Right lobe of liver (tissue), 6 donors: Measurements from ENCODE around the gene FAAP20. TPM values are rescaled to one million over a fixed set of nuclear protein-coding genes. Genes with fewer than 3 reads are reported as not detected.
A peak's percentile ranks its signal among the peaks of the same experiment; 100 is the strongest.

Experiments used
- ATAC-seq, 4 donors: fragments of 200-7000 bp; cut with Tn5 transposase; one replicate each; pipeline ENCODE4 v1.9.1; 2020; ENCODE audit warnings: mild to moderate bottlenecking in 4 of 4, moderate library complexity in 4 of 4
- DNase-seq, 3 donors: peaks; one replicate each; pipeline ENCODE4 v3.0.0-alpha.2; 2020
- H3K27ac ChIP-seq, 3 donors: fragments of 200-600 bp; one replicate each; pipeline ENCODE4 v1.8.0; 2022
- H3K27me3 ChIP-seq, 2 donors: fragments of 200-600 bp; one replicate each; pipeline ENCODE4 v1.8.0; 2022
- H3K36me3 ChIP-seq, 4 donors: fragments of 200-600 bp; sonication (generic) in 1 of 4; one replicate each; pipeline versions ENCODE4 v1.5.1 to v1.8.0; 2017 to 2022; ENCODE audit warnings: control low read depth in 1 of 4
- H3K4me1 ChIP-seq, 4 donors: fragments of 200-600 bp; sonication (generic) in 1 of 4; one replicate each; pipeline versions ENCODE4 v1.5.1 to v1.8.0; 2017 to 2022; ENCODE audit warnings: control low read depth in 1 of 4
- H3K4me3 ChIP-seq, 3 donors: fragments of 200-600 bp; one replicate each; pipeline ENCODE4 v1.8.0; 2022
- H3K9me3 ChIP-seq, 4 donors: fragments of 200-600 bp; sonication (generic) in 1 of 4; one replicate each; pipeline versions ENCODE4 v1.5.1 to v1.8.0; 2017 to 2022; ENCODE audit warnings: control low read depth in 1 of 4
- POLR2A ChIP-seq: fragments of 450-650 bp; IDR thresholded peaks from one replicate; pipeline ENCODE4 v1.6.1; 2017; ENCODE audit warnings: antibody characterized with exemption, mild to moderate bottlenecking
- WGBS: methylation state at CpG from one replicate; pipeline ENCODE4 v1.1.6; 2018; ENCODE audit warnings: low coverage, low lambda C conversion rate; ENCODE audit not compliant: insufficient coverage; ENCODE audit errors: missing lambda C conversion rate; 5-methylcytosine and 5-hydroxymethylcytosine counted together
- intact Hi-C, 2 donors: fragments of 100-400 bp; cut with DNase I; formaldehyde crosslinking; loops; one replicate each; pipeline versions ENCODE4 v1.11.2 to v1.14.1; 2022
- total RNA-seq, 6 experiments: library from RNA; depleted of rRNA in 2 of 6; stranded (reverse); fragments of >200 nt in 2 of 6; fragmentation: NEBNext Ultra II Directional in 3 of 6; extraction: Animal tissue kit (Norgen Biotek cat#: 25700) in 3 of 6; gene quantifications; one replicate each; pipeline versions ENCODE4 v1.1.0 to v1.2.4, GENCODE V29; 2016 to 2023
- TF ChIP-seq, protein P1 (sequence below), 4 donors: fragments of 200-600 bp in 3 of 4; fragments of 450-650 bp in 1 of 4; IDR thresholded peaks; one replicate each; pipeline versions ENCODE4 v1.5.1 to v1.8.0; 2016 to 2022; ENCODE audit warnings: antibody characterized with exemption in 4 of 4, mild to moderate bottlenecking in 2 of 4
- donor health status: DM: no; HTN: yes; CAD: no.
- donor health status: DM: no; HTN: no; CAD: no.
- donor health status: DM: no; HTN: no; CAD: no.
- donor health status: DM: no; HTN: yes; CAD: no.
- donor health status: DM: no; HTN: yes; CAD: no.

FAAP20 gene
- total RNA-seq, 6 experiments from 2014 or later: 18.9 to 26.0 (median 24.4) TPM

DNA sequence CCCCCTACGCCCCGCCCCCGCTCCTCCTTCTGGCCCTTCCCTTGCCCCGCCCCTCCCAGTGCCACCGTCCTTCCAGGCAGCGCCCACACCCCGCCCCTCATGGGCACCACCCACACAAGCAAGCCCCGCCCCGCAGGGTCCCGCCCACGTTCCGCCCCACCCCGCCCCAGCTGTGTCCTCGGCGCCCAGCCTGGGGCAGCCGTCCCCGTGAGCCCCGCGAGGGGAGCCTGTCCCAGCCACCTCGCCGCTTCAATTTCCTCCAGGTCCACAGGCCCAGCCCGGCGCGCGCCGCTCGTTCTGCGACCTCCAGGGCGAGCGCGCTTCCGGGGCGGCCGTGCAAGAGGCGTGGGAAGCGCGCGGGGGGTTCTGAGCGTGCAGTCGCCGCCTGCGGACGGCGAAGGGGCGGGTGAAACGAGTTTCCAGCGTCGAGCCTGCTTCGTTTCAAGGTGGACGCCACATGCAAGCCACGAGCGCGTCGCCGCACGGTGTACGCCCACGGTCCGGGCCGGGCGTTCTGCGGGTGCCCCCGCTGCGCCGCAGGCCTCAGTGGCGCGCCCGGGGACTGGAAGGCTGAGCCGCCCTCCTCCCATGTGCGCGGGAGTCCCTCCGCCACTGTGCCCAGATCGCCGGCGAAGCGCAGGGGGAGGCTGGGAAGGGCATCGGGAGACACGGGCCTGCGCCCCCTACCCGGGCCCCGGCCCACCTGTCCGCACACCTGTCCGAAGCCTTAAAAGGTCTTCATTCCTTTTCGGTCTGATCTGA lies 10.8 kb upstream of the FAAP20 start:
- Histone ChIP-seq H3K36me3 (no peaks in the 10 kb centered on the region), H3K27ac (peak overlapping the region; percentile 71 to 97 (median 72)), H3K4me3 (peak overlapping the region; percentile 33 to 58 (median 45)), H3K4me1 (peaks cover 0 to 36% (median 17%) of the 10 kb centered on the region in 4 donors), H3K9me3 (no peaks in the 10 kb centered on the region), H3K27me3 (no peaks in the 10 kb centered on the region)
- intact Hi-C loops: no loop called here
- peak; percentile 99 for DNase-seq
- 1% methylated on average over 31 of the region's 84 CpGs for WGBS
- peak; percentile 72 for TF ChIP-seq POLR2A
- TF ChIP-seq, protein P1, sequence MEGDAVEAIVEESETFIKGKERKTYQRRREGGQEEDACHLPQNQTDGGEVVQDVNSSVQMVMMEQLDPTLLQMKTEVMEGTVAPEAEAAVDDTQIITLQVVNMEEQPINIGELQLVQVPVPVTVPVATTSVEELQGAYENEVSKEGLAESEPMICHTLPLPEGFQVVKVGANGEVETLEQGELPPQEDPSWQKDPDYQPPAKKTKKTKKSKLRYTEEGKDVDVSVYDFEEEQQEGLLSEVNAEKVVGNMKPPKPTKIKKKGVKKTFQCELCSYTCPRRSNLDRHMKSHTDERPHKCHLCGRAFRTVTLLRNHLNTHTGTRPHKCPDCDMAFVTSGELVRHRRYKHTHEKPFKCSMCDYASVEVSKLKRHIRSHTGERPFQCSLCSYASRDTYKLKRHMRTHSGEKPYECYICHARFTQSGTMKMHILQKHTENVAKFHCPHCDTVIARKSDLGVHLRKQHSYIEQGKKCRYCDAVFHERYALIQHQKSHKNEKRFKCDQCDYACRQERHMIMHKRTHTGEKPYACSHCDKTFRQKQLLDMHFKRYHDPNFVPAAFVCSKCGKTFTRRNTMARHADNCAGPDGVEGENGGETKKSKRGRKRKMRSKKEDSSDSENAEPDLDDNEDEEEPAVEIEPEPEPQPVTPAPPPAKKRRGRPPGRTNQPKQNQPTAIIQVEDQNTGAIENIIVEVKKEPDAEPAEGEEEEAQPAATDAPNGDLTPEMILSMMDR (IDR thresholded peaks at IDR 0.05): no peak
- ATAC-seq: peak; percentile 75 to 82 (median 79)

DNA sequence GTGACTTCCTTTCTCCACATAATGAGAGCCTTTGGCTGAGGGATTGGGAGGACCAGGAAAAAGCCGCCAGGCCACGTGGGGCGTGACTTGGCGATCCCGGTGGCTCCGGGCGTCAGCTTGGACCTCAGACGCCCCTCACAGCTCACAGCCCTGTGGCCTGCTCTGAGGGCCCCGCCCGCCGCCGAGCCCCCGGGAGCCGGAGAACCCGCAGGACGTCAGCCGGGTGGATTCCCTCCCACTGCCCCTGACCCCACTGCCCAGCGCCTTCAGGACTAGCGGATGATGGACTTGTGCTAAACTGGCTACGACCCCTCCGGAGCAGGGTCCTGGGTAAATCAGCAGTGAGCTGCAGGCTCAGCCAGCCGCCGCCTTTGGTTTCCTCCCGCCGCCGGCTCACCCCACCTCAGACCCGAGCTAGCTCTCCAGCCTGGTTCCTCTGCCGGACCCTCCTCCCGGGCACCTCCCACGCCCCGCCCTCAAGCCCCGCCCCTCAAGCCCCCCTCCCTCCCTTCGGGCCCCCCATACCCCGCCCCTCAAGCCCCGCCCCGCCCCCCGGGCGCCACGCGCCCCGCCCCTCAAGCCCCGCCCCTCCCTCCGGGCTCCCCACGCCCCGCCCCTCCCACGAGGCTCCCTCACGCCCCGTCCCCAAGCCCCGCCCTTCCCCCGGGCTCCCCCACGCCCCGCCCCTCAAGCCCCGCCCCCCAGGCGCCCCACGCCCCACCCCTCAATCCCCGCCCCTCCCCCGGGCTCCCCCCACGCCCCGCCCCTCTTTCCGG lies 10.0 kb upstream of the FAAP20 start:
- no peaks in the 10 kb centered on the region for H3K9me3 ChIP-seq
- peaks cover 0 to 36% (median 17%) of the 10 kb centered on the region in 4 donors for H3K4me1 ChIP-seq
- H3K36me3 ChIP-seq: no peaks in the 10 kb centered on the region
- DNase-seq (peak; percentile 88 to 91 (median 91)), ATAC-seq (peak; percentile 47 to 53 (median 51))
- H3K27me3 ChIP-seq: no peaks in the 10 kb centered on the region
- peak overlapping the region; percentile 33 to 52 (median 38) for H3K4me3 ChIP-seq
- H3K27ac ChIP-seq: peak overlapping the region; percentile 39 to 76 (median 57)
- 6% methylated on average over 13 of the region's 60 CpGs for WGBS
- TF ChIP-seq POLR2A: peak; percentile 40
- TF ChIP-seq, protein P1 (IDR thresholded peaks at IDR 0.05): no peak
- intact Hi-C loops: no loop called here

DNA sequence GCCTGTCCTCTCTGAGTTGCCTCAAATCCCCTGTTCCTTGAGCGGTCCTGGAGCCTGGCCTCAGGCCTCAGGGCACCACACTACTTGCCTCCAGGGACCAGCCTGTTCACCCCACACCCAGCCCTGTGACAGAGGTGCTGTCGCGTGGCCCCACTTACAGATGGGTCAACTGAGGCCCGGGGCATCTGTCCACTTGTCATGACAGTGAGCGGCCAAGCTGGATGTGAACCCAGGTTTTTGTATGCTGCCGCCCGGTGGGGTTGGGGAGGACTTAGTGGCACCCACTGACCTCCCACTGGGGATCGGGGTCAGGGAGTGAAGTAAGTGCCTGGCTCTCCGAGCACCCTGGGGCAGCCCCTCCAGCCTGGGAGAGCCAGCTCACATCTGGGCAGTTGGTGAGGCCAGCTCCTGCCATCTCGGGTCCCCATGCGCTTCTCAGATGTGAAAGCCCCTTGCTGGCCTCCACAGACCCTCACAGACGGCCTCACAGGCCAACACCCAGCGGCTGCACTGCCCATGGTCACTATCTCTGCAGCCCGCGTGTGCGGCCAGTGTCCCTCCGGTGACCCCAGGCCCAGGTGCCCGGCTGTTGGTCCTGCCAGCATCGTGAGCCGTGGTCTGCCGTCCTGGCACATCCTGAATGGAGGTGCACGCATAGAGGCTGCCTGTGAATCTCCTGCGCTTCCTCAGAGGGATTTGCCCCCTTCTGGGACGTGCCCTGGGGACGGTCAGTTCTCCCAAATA lies 9.3 kb upstream of the FAAP20 start:
- H3K27me3 ChIP-seq: no peaks in the 10 kb centered on the region
- H3K4me1 ChIP-seq: peaks cover 0 to 34% (median 17%) of the 10 kb centered on the region in 4 donors
- ATAC-seq (no peak), DNase-seq (peak in 2 of 3 donors; percentile 58 to 59)
- WGBS: 98% methylated on average over 6 of the region's 25 CpGs
- H3K36me3 ChIP-seq: no peaks in the 10 kb centered on the region
- TF ChIP-seq POLR2A: no peak
- TF ChIP-seq, protein P1 (IDR thresholded peaks at IDR 0.05): no peak
- H3K4me3 ChIP-seq: peak overlapping the region; percentile 33 to 52 (median 38)
- H3K27ac ChIP-seq: peak overlapping the region; percentile 39 to 76 (median 57)
- intact Hi-C loops: no loop called here
- no peaks in the 10 kb centered on the region for H3K9me3 ChIP-seq

DNA sequence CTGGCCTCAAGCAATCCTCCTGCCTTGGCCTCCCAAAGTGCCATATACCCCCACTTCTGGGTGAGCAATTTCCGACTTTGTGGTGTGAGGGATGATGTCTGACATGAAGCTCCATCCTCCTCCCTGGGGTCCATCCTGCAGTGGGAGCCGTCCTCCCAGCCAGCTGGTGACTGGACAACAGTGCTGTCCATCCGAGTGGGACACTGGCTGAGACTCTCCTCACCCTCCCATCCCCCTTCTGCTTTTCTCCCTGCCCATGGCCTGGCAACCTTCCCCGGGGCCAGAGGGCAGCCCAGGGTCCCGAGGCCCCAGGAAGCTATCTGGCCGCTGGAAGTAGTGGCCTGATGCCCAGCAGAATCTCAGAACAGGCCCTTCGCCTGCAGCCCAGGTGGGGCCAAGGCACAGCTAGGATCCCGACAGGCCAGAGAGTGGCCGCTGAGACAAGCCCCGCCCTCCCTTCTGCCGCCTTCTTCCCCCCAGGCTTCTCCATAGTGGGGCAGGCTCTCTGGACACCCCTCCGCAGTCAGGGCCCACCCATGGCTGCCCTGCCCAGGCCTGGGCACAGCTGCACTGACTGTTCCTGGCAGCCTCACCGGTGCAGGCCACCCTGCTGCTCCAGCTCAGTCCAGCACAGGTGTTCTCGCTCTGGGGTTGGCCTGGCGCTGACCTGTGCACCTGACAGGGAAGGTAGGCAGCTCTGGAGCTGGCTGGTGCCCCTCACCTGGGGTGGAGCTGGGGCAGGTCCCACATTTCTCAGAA lies 8.4 kb upstream of the FAAP20 start:
- intact Hi-C loops: no loop called here
- peak in 1 of 3 donors; percentile 52 for DNase-seq
- Histone ChIP-seq H3K36me3 (no peaks in the 10 kb centered on the region), H3K9me3 (no peaks in the 10 kb centered on the region), H3K27ac (no peak overlapping the region), H3K27me3 (no peaks in the 10 kb centered on the region), H3K4me1 (peaks cover 0 to 26% (median 13%) of the 10 kb centered on the region in 4 donors), H3K4me3 (no peak overlapping the region)
- no peak for ATAC-seq
- no CpG with 5 or more reads among the region's 15 CpGs for WGBS
- no peak for TF ChIP-seq POLR2A
- TF ChIP-seq, protein P1 (IDR thresholded peaks at IDR 0.05): no peak
